Neural progenitor cell (in vitro differentiated cells): ENCODE measurements around the gene HDAC8. TPM values are rescaled to one million over a fixed set of nuclear protein-coding genes. Genes with fewer than 3 reads are reported as not detected.

Source experiments
- DNase-seq: peaks from one replicate; pipeline ENCODE4 v3.0.0-alpha.2; 2016; ENCODE audit warnings: low spot score
- H2AFZ ChIP-seq: fragments of 200-600 bp; sonication (generic); replicated peaks from 2 replicates; pipeline ENCODE4 v1.6.1; 2016; ENCODE audit warnings: antibody characterized with exemption
- H3F3A ChIP-seq: fragments of 200-600 bp; sonication (generic); 2 replicates; pipeline ENCODE4 v1.6.1; 2016; ENCODE audit warnings: antibody characterized with exemption, low read depth
- H3K27ac ChIP-seq: fragments of 200-600 bp; sonication (generic); 2 replicates; pipeline ENCODE4 v1.5.1; 2016; ENCODE audit warnings: mild to moderate bottlenecking
- H3K27me3 ChIP-seq: fragments of 200-600 bp; sonication (generic); 2 replicates; pipeline ENCODE4 v1.6.1; 2016; ENCODE audit warnings: mild to moderate bottlenecking, moderate library complexity
- H3K36me3 ChIP-seq: fragments of 200-600 bp; sonication (generic); 2 replicates; pipeline ENCODE4 v1.5.1; 2016
- H3K4me1 ChIP-seq: fragments of 200-600 bp; sonication (generic); 2 replicates; pipeline ENCODE4 v1.6.1; 2016; ENCODE audit warnings: mixed run types
- H3K4me2 ChIP-seq: fragments of 200-600 bp; sonication (generic); 2 replicates; pipeline ENCODE4 v1.6.1; 2016
- H3K4me3 ChIP-seq: fragments of 200-600 bp; sonication (generic); 2 replicates; pipeline ENCODE4 v1.5.1; 2016
- H3K79me2 ChIP-seq: fragments of 200-600 bp; sonication (generic); 2 replicates; pipeline ENCODE4 v1.6.1; 2016; ENCODE audit warnings: low read depth
- H3K9ac ChIP-seq: fragments of 200-600 bp; sonication (generic); 2 replicates; pipeline ENCODE4 v1.6.1; 2016
- H3K9me3 ChIP-seq: fragments of 200-600 bp; sonication (generic); 2 replicates; pipeline ENCODE4 v1.5.1; 2016; ENCODE audit warnings: low read depth
- H4K20me1 ChIP-seq: fragments of 200-600 bp; sonication (generic); 2 replicates; pipeline ENCODE4 v1.6.1; 2016; ENCODE audit warnings: low read depth
- H3K27ac Mint-ChIP-seq: 3 replicates; pipeline ENCODE4 v1.8.0; 2021; ENCODE audit warnings: mixed read lengths
- H3K27me3 Mint-ChIP-seq: 2 replicates; pipeline ENCODE4 v1.8.0; 2022; ENCODE audit warnings: low read depth, mild to moderate bottlenecking, inconsistent platforms, moderate library complexity, mixed read lengths; ENCODE audit not compliant: insufficient read depth
- H3K36me3 Mint-ChIP-seq: 3 replicates; pipeline ENCODE4 v1.8.0; 2021; ENCODE audit warnings: mixed read lengths
- H3K4me1 Mint-ChIP-seq: 3 replicates; pipeline ENCODE4 v1.8.0; 2021; ENCODE audit warnings: mixed read lengths
- H3K4me3 Mint-ChIP-seq: 3 replicates; pipeline ENCODE4 v1.8.0; 2021; ENCODE audit warnings: mild to moderate bottlenecking, moderate library complexity, mixed read lengths
- H3K9me3 Mint-ChIP-seq: 3 replicates; pipeline ENCODE4 v1.8.0; 2020; ENCODE audit warnings: mixed read lengths
- EZH2 ChIP-seq: fragments of 200-600 bp; sonication (generic); IDR thresholded peaks from 2 replicates; pipeline ENCODE4 v1.6.1; 2017; ENCODE audit warnings: antibody characterized with exemption, mild to moderate bottlenecking, moderate library complexity
- EZH2phosphoT487 ChIP-seq: fragments of 200-600 bp; sonication (generic); IDR thresholded peaks from 2 replicates; pipeline ENCODE4 v1.6.1; 2017; ENCODE audit warnings: antibody characterized with exemption
- small RNA-seq: library from RNA; depleted of rRNA; stranded (forward); fragments of <200 nt; gene quantifications from one replicate; pipeline ENCODE3, GENCODE V24; 2015
- total RNA-seq: library from RNA; depleted of rRNA; stranded (reverse); fragments of >200 nt; gene quantifications from 2 replicates; pipeline ENCODE4 v1.2.3, GENCODE V29; 2015; ENCODE audit warnings: low replicate concordance
- TF ChIP-seq, protein P1 (sequence below): fragments of 200-600 bp; sonication (generic); IDR thresholded peaks from 2 replicates; pipeline ENCODE4 v1.5.1; 2017; ENCODE audit warnings: antibody characterized with exemption, mild to moderate bottlenecking

Gene HDAC8
- total RNA-seq, 1 donor from 2014 or later = 37.8 TPM

DNA sequence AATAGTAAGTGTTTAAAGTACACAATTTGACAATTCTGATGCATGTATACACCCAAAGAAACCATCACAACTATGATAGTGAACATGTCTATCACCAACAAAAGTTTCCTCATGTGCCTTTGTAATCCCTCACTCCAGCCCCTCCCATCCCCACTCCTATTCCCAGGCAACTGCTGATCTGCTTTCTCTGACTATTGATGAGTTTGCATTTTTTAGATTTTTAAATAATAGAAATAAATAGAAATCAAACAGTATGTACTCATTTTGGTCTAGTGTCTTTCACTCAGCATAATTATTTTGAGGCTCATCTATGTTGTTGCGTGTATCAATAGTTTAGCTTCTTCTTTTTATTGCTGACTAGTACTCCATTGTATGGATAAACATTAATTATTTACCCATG, 290.3 kb downstream of the HDAC8 start:
- Histone ChIP-seq H4K20me1 (no peaks in the 10 kb centered on the region), H3K4me3 (no peak overlapping the region), H3K4me1 (no peaks in the 10 kb centered on the region), H3K36me3 (no peaks in the 10 kb centered on the region), H3F3A (no peaks in the 10 kb centered on the region), H3K27ac (no peak overlapping the region), H3K9ac (no peak overlapping the region), H3K27me3 (no peaks in the 10 kb centered on the region), H3K4me2 (no peak overlapping the region), H3K79me2 (no peaks in the 10 kb centered on the region), H2AFZ (no peak overlapping the region), H3K9me3 (no peaks in the 10 kb centered on the region)
- Mint-ChIP-seq H3K9me3 (no peaks in the 10 kb centered on the region), H3K4me1 (peaks cover 7% of the 10 kb centered on the region), H3K4me3 (no peak overlapping the region), H3K36me3 (no peaks in the 10 kb centered on the region), H3K27ac (no peak overlapping the region), H3K27me3 (peaks cover 7% of the 10 kb centered on the region)
- DNase-seq = no peak
- TF ChIP-seq EZH2 = no peak
- TF ChIP-seq, protein P1, sequence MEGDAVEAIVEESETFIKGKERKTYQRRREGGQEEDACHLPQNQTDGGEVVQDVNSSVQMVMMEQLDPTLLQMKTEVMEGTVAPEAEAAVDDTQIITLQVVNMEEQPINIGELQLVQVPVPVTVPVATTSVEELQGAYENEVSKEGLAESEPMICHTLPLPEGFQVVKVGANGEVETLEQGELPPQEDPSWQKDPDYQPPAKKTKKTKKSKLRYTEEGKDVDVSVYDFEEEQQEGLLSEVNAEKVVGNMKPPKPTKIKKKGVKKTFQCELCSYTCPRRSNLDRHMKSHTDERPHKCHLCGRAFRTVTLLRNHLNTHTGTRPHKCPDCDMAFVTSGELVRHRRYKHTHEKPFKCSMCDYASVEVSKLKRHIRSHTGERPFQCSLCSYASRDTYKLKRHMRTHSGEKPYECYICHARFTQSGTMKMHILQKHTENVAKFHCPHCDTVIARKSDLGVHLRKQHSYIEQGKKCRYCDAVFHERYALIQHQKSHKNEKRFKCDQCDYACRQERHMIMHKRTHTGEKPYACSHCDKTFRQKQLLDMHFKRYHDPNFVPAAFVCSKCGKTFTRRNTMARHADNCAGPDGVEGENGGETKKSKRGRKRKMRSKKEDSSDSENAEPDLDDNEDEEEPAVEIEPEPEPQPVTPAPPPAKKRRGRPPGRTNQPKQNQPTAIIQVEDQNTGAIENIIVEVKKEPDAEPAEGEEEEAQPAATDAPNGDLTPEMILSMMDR = no peak
- TF ChIP-seq EZH2phosphoT487 = no peak

- Mint-ChIP-seq H3K36me3 (peaks cover 5% of the 10 kb centered on the region), H3K27me3 (peaks cover 7% of the 10 kb centered on the region), H3K4me3 (no peak overlapping the region), H3K27ac (no peak overlapping the region), H3K9me3 (no peaks in the 10 kb centered on the region), H3K4me1 (peaks cover 15% of the 10 kb centered on the region)
- H3K27ac ChIP-seq = no peak overlapping the region
- no peaks in the 10 kb centered on the region for H3F3A ChIP-seq
- no peak for DNase-seq
- no peak overlapping the region for H3K4me3 ChIP-seq
- H2AFZ ChIP-seq = peak overlapping the region; percentile 34
- peaks cover 11% of the 10 kb centered on the region for H4K20me1 ChIP-seq
- H3K9ac ChIP-seq = no peak overlapping the region
- H3K36me3 ChIP-seq = no peaks in the 10 kb centered on the region
- peaks cover 16% of the 10 kb centered on the region for H3K79me2 ChIP-seq
- no peak overlapping the region for H3K4me2 ChIP-seq
- H3K4me1 ChIP-seq = no peaks in the 10 kb centered on the region
- TF ChIP-seq, protein P1 = no peak
- TF ChIP-seq EZH2phosphoT487 (no peak), EZH2 (no peak)
- H3K27me3 ChIP-seq = no peaks in the 10 kb centered on the region
- no peaks in the 10 kb centered on the region for H3K9me3 ChIP-seq
Measured at GRCh38 chrX:72280321-72280845, 292.3 kb downstream of the HDAC8 start.

Small RNA genes lying within 50 kb of the gene (small RNA-seq; reads per million reads assigned to genes)
- gene RF00019 = not detected
- gene RNU2-68P = 1.1 reads per million, percentile 80 among the genes with 10 or more reads in this experiment

Other genes with a start within 250 kb of the HDAC8 start
- 5.1 and 5.2 TPM in 2 replicates for gene PHKA1, start 141.5 kb upstream of the HDAC8 start, total RNA-seq
- 0.34 TPM in 1 of 2 replicates, not detected in the other for gene DMRTC1B, start 204.0 kb upstream of the HDAC8 start, total RNA-seq
- gene FAM236B, start 209.8 kb upstream of the HDAC8 start, total RNA-seq = not detected in 2 replicates
- not detected in 2 replicates for gene FAM236D, start 235.4 kb upstream of the HDAC8 start, total RNA-seq